CD4-positive, alpha-beta T cell (primary cell): ENCODE results near the gene THSD7B. TPM values are rescaled to one million over a fixed set of nuclear protein-coding genes. Genes with fewer than 3 reads are reported as not detected.

Experiments
- ATAC-seq: fragments of 200-7000 bp; cut with Tn5 transposase; one replicate; pipeline ENCODE4 v1.10.0; 2022; ENCODE audit warnings: mild to moderate bottlenecking; ENCODE audit not compliant: poor library complexity
- CTCF ChIA-PET: fragments of 350-600 bp; sonication (Branson Sonifier 250); formaldehyde crosslinking; loops from one replicate; lab custom pipeline; 2021; ENCODE audit warnings: antibody characterized with exemption, inconsistent platforms; lab: Charles Lee
- POLR2A ChIA-PET: fragments of 350-600 bp; sonication (Branson Sonifier 250); formaldehyde crosslinking; loops from one replicate; lab custom pipeline; 2021; ENCODE audit warnings: antibody characterized with exemption, inconsistent platforms; lab: Charles Lee
- DNase-seq, 14 experiments: peaks; one replicate each; pipeline ENCODE4 v3.0.0-alpha.2; 2013 to 2020; ENCODE audit warnings: mixed read lengths in 2 of 14
- H3K27ac ChIP-seq, 2 donors: one replicate each; pipeline versions ENCODE4 v1.5.1 to v1.7.0; 2013; ENCODE audit warnings: low read length in 2 of 2, low read depth in 1 of 2, mild to moderate bottlenecking in 1 of 2
- H3K27me3 ChIP-seq, 2 experiments: 1 replicate in 1 of 2; 2 replicates in 1 of 2; pipeline versions ENCODE4 v1.6.1 to v1.7.0; 2013; ENCODE audit warnings: low read length in 2 of 2, control low read depth in 1 of 2, mild to moderate bottlenecking in 1 of 2, moderate library complexity in 1 of 2; ENCODE audit not compliant: insufficient read depth in 2 of 2, control insufficient read depth in 1 of 2
- H3K36me3 ChIP-seq: one replicate; pipeline ENCODE4 v1.6.1; 2013; ENCODE audit warnings: low read length, control low read depth; ENCODE audit not compliant: insufficient read depth
- H3K4me1 ChIP-seq: one replicate; pipeline ENCODE4 v1.6.1; 2013; ENCODE audit warnings: low read length, control low read depth; ENCODE audit not compliant: insufficient read depth
- H3K4me3 ChIP-seq: one replicate; pipeline ENCODE4 v1.5.1; 2013; ENCODE audit warnings: mild to moderate bottlenecking, low read length, moderate library complexity
- H3K9me3 ChIP-seq, 2 experiments: 1 replicate in 1 of 2; 2 replicates in 1 of 2; pipeline versions ENCODE4 v1.6.1 to v1.7.0; 2013; ENCODE audit warnings: low read length in 2 of 2, mild to moderate bottlenecking in 2 of 2, control low read depth in 1 of 2, moderate library complexity in 1 of 2; ENCODE audit not compliant: control insufficient read depth in 1 of 2, insufficient read depth in 1 of 2
- H3K27ac Mint-ChIP-seq: one replicate; pipeline ENCODE4 v1.8.0; 2020; ENCODE audit warnings: mixed read lengths
- H3K27me3 Mint-ChIP-seq: one replicate; pipeline ENCODE4 v1.8.0; 2021; ENCODE audit warnings: mixed read lengths
- H3K36me3 Mint-ChIP-seq: one replicate; pipeline ENCODE4 v1.8.0; 2021; ENCODE audit warnings: low read depth, mixed read lengths
- H3K4me1 Mint-ChIP-seq: one replicate; pipeline ENCODE4 v1.8.0; 2021; ENCODE audit warnings: low read depth, mixed read lengths
- H3K4me3 Mint-ChIP-seq: one replicate; pipeline ENCODE4 v1.8.0; 2020; ENCODE audit warnings: mild to moderate bottlenecking, mixed read lengths
- H3K9me3 Mint-ChIP-seq: one replicate; pipeline ENCODE4 v1.8.0; 2020; ENCODE audit warnings: mixed read lengths
- intact Hi-C, 2 experiments: fragments of 100-400 bp; cut with DNase I in 1 of 2; cut with micrococcal nuclease in 1 of 2; formaldehyde crosslinking; loops; one replicate each; pipeline versions ENCODE4 v1.15.1 to v1.9.0; 2023 to 2025; cut with DNase I, micrococcal nuclease
- total RNA-seq, 174 experiments: library from RNA in 2 of 174; stranded (reverse) in 2 of 174; gene quantifications; one replicate each; pipeline ENCODE4 v1.2.3 and lab custom pipeline; 2021 to 2026
- TF ChIP-seq, protein P1 (sequence below): fragments of 200-600 bp; IDR thresholded peaks from one replicate; pipeline ENCODE4 v1.8.0; 2022; ENCODE audit warnings: antibody characterized with exemption, mild to moderate bottlenecking

Gene THSD7B
- total RNA-seq, 2 experiments from 2014 or later, result not detected

DNA sequence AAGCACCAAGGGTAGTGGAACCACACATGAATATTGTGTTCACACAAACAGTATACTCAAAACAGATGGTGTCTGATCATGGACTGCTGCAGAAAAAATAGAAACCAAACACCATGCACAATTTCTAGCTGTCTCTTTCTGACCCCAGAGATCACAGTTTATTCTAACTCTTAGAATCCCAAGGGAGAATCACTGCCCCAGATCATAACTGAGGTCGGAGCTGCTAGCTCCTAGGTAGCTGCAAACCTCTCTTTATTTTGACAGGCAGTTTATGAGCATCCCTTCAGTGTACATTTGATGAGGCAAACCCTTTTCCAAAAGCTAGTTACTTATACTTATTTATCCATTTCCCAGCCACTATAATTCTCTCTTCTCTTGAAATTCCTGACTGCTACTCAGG is 759.8 kb downstream of the THSD7B start:
- no peaks in the 10 kb centered on the region for H3K36me3 Mint-ChIP-seq
- H3K36me3 ChIP-seq, result no peaks in the 10 kb centered on the region
- no peak overlapping the region for H3K4me3 ChIP-seq
- no peak for ATAC-seq
- intact Hi-C loops, result no loop called here
- H3K27me3 ChIP-seq, result no peaks in the 10 kb centered on the region
- no peaks in the 10 kb centered on the region for H3K27me3 Mint-ChIP-seq
- ChIA-PET CTCF (no interaction called here), POLR2A (no interaction called here)
- no peaks in the 10 kb centered on the region for H3K4me1 ChIP-seq
- no peaks in the 10 kb centered on the region for H3K9me3 ChIP-seq
- TF ChIP-seq, protein P1, sequence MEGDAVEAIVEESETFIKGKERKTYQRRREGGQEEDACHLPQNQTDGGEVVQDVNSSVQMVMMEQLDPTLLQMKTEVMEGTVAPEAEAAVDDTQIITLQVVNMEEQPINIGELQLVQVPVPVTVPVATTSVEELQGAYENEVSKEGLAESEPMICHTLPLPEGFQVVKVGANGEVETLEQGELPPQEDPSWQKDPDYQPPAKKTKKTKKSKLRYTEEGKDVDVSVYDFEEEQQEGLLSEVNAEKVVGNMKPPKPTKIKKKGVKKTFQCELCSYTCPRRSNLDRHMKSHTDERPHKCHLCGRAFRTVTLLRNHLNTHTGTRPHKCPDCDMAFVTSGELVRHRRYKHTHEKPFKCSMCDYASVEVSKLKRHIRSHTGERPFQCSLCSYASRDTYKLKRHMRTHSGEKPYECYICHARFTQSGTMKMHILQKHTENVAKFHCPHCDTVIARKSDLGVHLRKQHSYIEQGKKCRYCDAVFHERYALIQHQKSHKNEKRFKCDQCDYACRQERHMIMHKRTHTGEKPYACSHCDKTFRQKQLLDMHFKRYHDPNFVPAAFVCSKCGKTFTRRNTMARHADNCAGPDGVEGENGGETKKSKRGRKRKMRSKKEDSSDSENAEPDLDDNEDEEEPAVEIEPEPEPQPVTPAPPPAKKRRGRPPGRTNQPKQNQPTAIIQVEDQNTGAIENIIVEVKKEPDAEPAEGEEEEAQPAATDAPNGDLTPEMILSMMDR, result no peak
- no peak overlapping the region for H3K27ac ChIP-seq
- H3K9me3 Mint-ChIP-seq, result no peaks in the 10 kb centered on the region
- H3K4me3 Mint-ChIP-seq, result no peak overlapping the region
- no peaks in the 10 kb centered on the region for H3K4me1 Mint-ChIP-seq
- H3K27ac Mint-ChIP-seq, result no peak overlapping the region
- no peak for DNase-seq

DNA sequence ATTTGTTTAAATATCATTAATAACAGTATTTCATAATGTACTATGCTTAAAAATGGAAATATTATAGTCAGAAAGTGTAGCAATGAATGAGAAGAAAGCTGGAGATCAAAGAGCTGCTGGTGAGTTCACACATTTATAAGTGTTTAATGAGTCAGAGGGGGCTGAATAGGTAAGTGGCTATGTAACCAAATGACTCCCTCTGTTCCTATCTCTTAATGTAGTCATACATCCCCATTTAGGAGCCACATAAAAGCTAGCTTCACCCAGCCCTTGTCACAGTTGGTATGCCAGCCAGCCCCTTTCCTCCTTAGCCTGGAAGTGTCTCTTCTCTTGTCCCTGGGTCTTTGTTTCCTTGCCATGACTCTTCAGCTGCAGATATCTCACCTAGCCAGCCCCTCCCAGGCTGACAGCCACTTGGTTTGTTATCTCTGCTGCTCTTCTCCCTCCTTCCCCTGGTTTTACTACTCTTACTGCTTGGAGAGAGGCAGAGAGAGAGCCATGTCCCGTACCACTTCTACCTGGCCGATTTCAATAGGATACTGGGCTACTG is 760.4 kb downstream of the THSD7B start:
- ChIA-PET CTCF (no interaction called here), POLR2A (no interaction called here)
- Mint-ChIP-seq H3K36me3 (no peaks in the 10 kb centered on the region), H3K27me3 (no peaks in the 10 kb centered on the region), H3K4me1 (no peaks in the 10 kb centered on the region), H3K27ac (no peak overlapping the region), H3K4me3 (no peak overlapping the region), H3K9me3 (no peaks in the 10 kb centered on the region)
- H3K4me3 ChIP-seq, result no peak overlapping the region
- H3K4me1 ChIP-seq, result no peaks in the 10 kb centered on the region
- no peaks in the 10 kb centered on the region for H3K9me3 ChIP-seq
- DNase-seq (no peak), ATAC-seq (no peak)
- H3K27ac ChIP-seq, result no peak overlapping the region
- no peaks in the 10 kb centered on the region for H3K27me3 ChIP-seq
- H3K36me3 ChIP-seq, result no peaks in the 10 kb centered on the region
- intact Hi-C loops, result no loop called here
- TF ChIP-seq, protein P1, result no peak

DNA sequence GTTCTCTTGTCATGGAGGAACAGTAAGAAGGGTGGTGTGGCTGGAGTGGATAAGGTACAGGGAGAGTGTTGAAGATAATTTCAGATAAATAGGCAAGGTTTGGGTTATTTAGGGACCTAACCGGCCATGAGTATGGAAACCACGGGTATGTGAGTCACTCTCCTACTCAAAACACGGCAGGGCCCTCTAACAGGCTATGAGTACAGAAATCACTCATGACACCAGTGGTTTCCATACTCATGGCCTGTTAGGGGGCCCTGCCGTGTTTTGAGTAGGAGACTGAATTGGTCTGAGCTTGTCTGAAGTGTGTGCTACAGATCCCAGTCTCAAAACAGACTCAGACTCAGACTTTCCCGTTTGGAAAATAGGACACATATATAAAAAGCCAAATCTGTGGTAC is 770.6 kb downstream of the THSD7B start:
- Histone ChIP-seq H3K36me3 (no peaks in the 10 kb centered on the region), H3K27ac (no peak overlapping the region), H3K4me1 (no peaks in the 10 kb centered on the region), H3K4me3 (no peak overlapping the region), H3K27me3 (no peaks in the 10 kb centered on the region), H3K9me3 (no peaks in the 10 kb centered on the region)
- no peak for DNase-seq
- POLR2A ChIA-PET, result no interaction called here
- H3K9me3 Mint-ChIP-seq, result peaks cover 2% of the 10 kb centered on the region
- no peaks in the 10 kb centered on the region for H3K27me3 Mint-ChIP-seq
- no peak for ATAC-seq
- no peaks in the 10 kb centered on the region for H3K4me1 Mint-ChIP-seq
- no peak overlapping the region for H3K4me3 Mint-ChIP-seq
- CTCF ChIA-PET, result no interaction called here
- no peaks in the 10 kb centered on the region for H3K36me3 Mint-ChIP-seq
- TF ChIP-seq, protein P1, result no peak
- intact Hi-C loops, result no loop called here
- no peak overlapping the region for H3K27ac Mint-ChIP-seq
